Activated T-cell treated with anti-CD3 and anti-CD28 coated beads for 1 hour (primary cell): ENCODE measurements around the gene SNX13.

ENCODE experiments used
- DNase-seq: peaks from one replicate; pipeline ENCODE4 v3.0.0-alpha.2; 2020; ENCODE audit warnings: low read depth

Gene SNX13

GRCh38 chr7:17947620-17948019 lies 7.3 kb upstream of the SNX13 start:
- no peak for DNase-seq

GRCh38 chr7:17946591-17946990 lies 6.3 kb upstream of the SNX13 start:
- no peak for DNase-seq

GRCh38 chr7:17944720-17945119 lies 4.4 kb upstream of the SNX13 start:
- DNase-seq = no peak

- no peak for DNase-seq
These were observed 2.7 kb upstream of the SNX13 start for GRCh38 chr7:17943006-17943405.

GRCh38 chr7:17942231-17942630 lies 1.9 kb upstream of the SNX13 start:
- DNase-seq = no peak

- no peak for DNase-seq
These were observed 697 bp upstream of the SNX13 start for GRCh38 chr7:17940951-17941431.

GRCh38 chr7:17939606-17940301 lies 540 bp downstream of the SNX13 start:
- no peak for DNase-seq

- DNase-seq = no peak
These were observed 1.1 kb downstream of the SNX13 start for GRCh38 chr7:17939211-17939605.

GRCh38 chr7:17937506-17938120 lies 2.7 kb downstream of the SNX13 start:
- no peak for DNase-seq

- no peak for DNase-seq
These were observed 4.0 kb downstream of the SNX13 start for GRCh38 chr7:17936321-17936720.

- DNase-seq = no peak
These were observed 5.6 kb downstream of the SNX13 start for GRCh38 chr7:17934612-17935240.

- DNase-seq = no peak
These were observed 6.2 kb downstream of the SNX13 start for GRCh38 chr7:17934094-17934493.

- no peak for DNase-seq
These were observed 7.5 kb downstream of the SNX13 start for GRCh38 chr7:17932770-17933169.

GRCh38 chr7:17931069-17931468 lies 9.2 kb downstream of the SNX13 start:
- no peak for DNase-seq

- no peak for DNase-seq
These were observed 9.7 kb downstream of the SNX13 start for GRCh38 chr7:17930546-17930945.

GRCh38 chr7:17929647-17930395 lies 10.5 kb downstream of the SNX13 start:
- no peak for DNase-seq

- no peak for DNase-seq
These were observed 12.2 kb downstream of the SNX13 start for GRCh38 chr7:17928055-17928454.

- DNase-seq = no peak
These were observed 18.4 kb downstream of the SNX13 start for GRCh38 chr7:17921857-17922416.

GRCh38 chr7:17917842-17918241 lies 22.5 kb downstream of the SNX13 start:
- DNase-seq = no peak

- no peak for DNase-seq
These were observed 23.5 kb downstream of the SNX13 start for GRCh38 chr7:17916786-17917185.

- no peak for DNase-seq
These were observed 24.5 kb downstream of the SNX13 start for GRCh38 chr7:17915796-17916195.

- DNase-seq = no peak
These were observed 25.1 kb downstream of the SNX13 start for GRCh38 chr7:17915168-17915567.
